H9 (cell line): Measurements from ENCODE around the gene CRBN. TPM values are rescaled to one million over a fixed set of nuclear protein-coding genes. Genes with fewer than 3 reads are reported as not detected.

Experiments
- DNase-seq: peaks from one replicate; pipeline ENCODE4 v3.0.0-alpha.2; 2017
- H2AFZ ChIP-seq: one replicate; pipeline ENCODE4 v1.6.1; 2013; ENCODE audit warnings: mild to moderate bottlenecking, low read length, control low read depth, moderate library complexity
- H2AK5ac ChIP-seq: 2 replicates; pipeline ENCODE4 v1.6.1; 2013; ENCODE audit warnings: low read length, control low read depth, mixed read lengths; ENCODE audit not compliant: insufficient read length
- H2BK120ac ChIP-seq: one replicate; pipeline ENCODE4 v1.6.1; 2013; ENCODE audit warnings: low read depth, mild to moderate bottlenecking, low read length, control low read depth, inconsistent platforms; ENCODE audit not compliant: poor library complexity, severe bottlenecking
- H2BK12ac ChIP-seq: 2 replicates; pipeline ENCODE4 v1.6.1; 2013; ENCODE audit warnings: low read length, control low read depth, mixed read lengths, low read depth; ENCODE audit not compliant: insufficient read length
- H2BK15ac ChIP-seq: 2 replicates; pipeline ENCODE4 v1.6.1; 2013; ENCODE audit warnings: low read depth, low read length, control low read depth
- H2BK20ac ChIP-seq: one replicate; pipeline ENCODE4 v1.6.1; 2013; ENCODE audit warnings: low read depth, mild to moderate bottlenecking, low read length, control low read depth, inconsistent platforms; ENCODE audit not compliant: poor library complexity, severe bottlenecking
- H2BK5ac ChIP-seq: 2 replicates; pipeline ENCODE4 v1.6.1; 2013; ENCODE audit warnings: low read length, control low read depth, mixed read lengths; ENCODE audit not compliant: insufficient read length
- H3K14ac ChIP-seq: 2 replicates; pipeline ENCODE4 v1.6.1; 2013; ENCODE audit warnings: low read length, control low read depth; ENCODE audit not compliant: insufficient read depth
- H3K18ac ChIP-seq: 2 replicates; pipeline ENCODE4 v1.6.1; 2013; ENCODE audit warnings: low read depth, mild to moderate bottlenecking, mixed read lengths, low read length, control low read depth; ENCODE audit not compliant: insufficient read length
- H3K23ac ChIP-seq: 2 replicates; pipeline ENCODE4 v1.6.1; 2013; ENCODE audit warnings: low read length, control low read depth, mixed read lengths, low read depth; ENCODE audit not compliant: insufficient read length
- H3K23me2 ChIP-seq: 2 replicates; pipeline ENCODE4 v1.6.1; 2013; ENCODE audit warnings: low read depth, mild to moderate bottlenecking, mixed read lengths, low read length, control low read depth; ENCODE audit not compliant: insufficient read length, poor library complexity, severe bottlenecking
- H3K27ac ChIP-seq: 2 replicates; pipeline ENCODE4 v1.5.1; 2013; ENCODE audit warnings: low read length, control low read depth, mixed read lengths, low read depth; ENCODE audit not compliant: insufficient read length
- H3K27me3 ChIP-seq: 2 replicates; pipeline ENCODE4 v1.6.1; 2013; ENCODE audit warnings: low read length, control low read depth, inconsistent platforms; ENCODE audit not compliant: insufficient read depth
- H3K4ac ChIP-seq: 2 replicates; pipeline ENCODE4 v1.6.1; 2013; ENCODE audit warnings: low read depth, mild to moderate bottlenecking, control low read depth, inconsistent platforms, low read length, moderate library complexity
- H3K4me1 ChIP-seq: 2 replicates; pipeline ENCODE4 v1.6.1; 2013; ENCODE audit warnings: low read length, control low read depth, inconsistent platforms; ENCODE audit not compliant: insufficient read depth
- H3K4me2 ChIP-seq: 2 replicates; pipeline ENCODE4 v1.6.1; 2013; ENCODE audit warnings: low read length, control low read depth, mixed read lengths; ENCODE audit not compliant: insufficient read length, insufficient read depth
- H3K56ac ChIP-seq: 2 replicates; pipeline ENCODE4 v1.6.1; 2013; ENCODE audit warnings: low read depth, mild to moderate bottlenecking, mixed read lengths, low read length, control low read depth; ENCODE audit not compliant: insufficient read length
- H3K79me1 ChIP-seq: 2 replicates; pipeline ENCODE4 v1.6.1; 2013; ENCODE audit warnings: low read depth, mild to moderate bottlenecking, moderate library complexity, low read length, control low read depth, inconsistent platforms; ENCODE audit not compliant: insufficient read depth, poor library complexity, severe bottlenecking
- H3K79me2 ChIP-seq: 2 replicates; pipeline ENCODE4 v1.6.1; 2013; ENCODE audit warnings: low read length, control low read depth, inconsistent platforms; ENCODE audit not compliant: insufficient read depth
- H3K9ac ChIP-seq: 2 replicates; pipeline ENCODE4 v1.6.1; 2013; ENCODE audit warnings: low read length, control low read depth, mixed read lengths; ENCODE audit not compliant: insufficient read length; ENCODE audit errors: extremely low read depth
- H3K9me3 ChIP-seq: one replicate; pipeline ENCODE4 v1.6.1; 2013; ENCODE audit warnings: low read depth, low read length, inconsistent platforms; ENCODE audit not compliant: control insufficient read depth
- H3T11ph ChIP-seq: one replicate; pipeline ENCODE4 v1.6.1; 2013; ENCODE audit warnings: mild to moderate bottlenecking, low read length, control low read depth, inconsistent platforms
- H4K20me1 ChIP-seq: one replicate; pipeline ENCODE4 v1.6.1; 2013; ENCODE audit not compliant: control insufficient read depth, insufficient read length, insufficient read depth
- H4K5ac ChIP-seq: 2 replicates; pipeline ENCODE4 v1.6.1; 2013; ENCODE audit warnings: low read depth, mild to moderate bottlenecking, mixed read lengths, low read length, control low read depth; ENCODE audit not compliant: insufficient read length
- H4K8ac ChIP-seq: replicated peaks from 2 replicates; pipeline ENCODE4 v1.6.1; 2013; ENCODE audit warnings: low read length, control low read depth, mixed read lengths, low read depth; ENCODE audit not compliant: insufficient read length
- H4K91ac ChIP-seq: 2 replicates; pipeline ENCODE4 v1.6.1; 2013; ENCODE audit warnings: low read depth, mild to moderate bottlenecking, moderate library complexity, mixed read lengths, low read length, control low read depth; ENCODE audit not compliant: insufficient read length
- H3K27ac Mint-ChIP-seq, 3 experiments: 2 replicates in 2 of 3; 3 replicates in 1 of 3; pipeline ENCODE4 v1.8.0; 2020 to 2021; ENCODE audit warnings: mixed read lengths in 3 of 3, mild to moderate bottlenecking in 1 of 3, moderate library complexity in 1 of 3
- H3K27me3 Mint-ChIP-seq: 2 replicates; pipeline ENCODE4 v1.8.0; 2021; ENCODE audit warnings: low read depth, mild to moderate bottlenecking, moderate library complexity, mixed read lengths
- H3K36me3 Mint-ChIP-seq, 3 experiments: 2 replicates in 2 of 3; 3 replicates in 1 of 3; pipeline ENCODE4 v1.8.0; 2020 to 2021; ENCODE audit warnings: low read depth in 3 of 3, mixed read lengths in 3 of 3; ENCODE audit not compliant: insufficient read depth in 1 of 3
- H3K4me1 Mint-ChIP-seq, 2 experiments: 2 replicates each; pipeline ENCODE4 v1.8.0; 2020; ENCODE audit warnings: mixed read lengths in 2 of 2
- H3K4me3 Mint-ChIP-seq, 2 experiments: 2 replicates in 1 of 2; 3 replicates in 1 of 2; pipeline ENCODE4 v1.8.0; 2020 to 2021; ENCODE audit warnings: mild to moderate bottlenecking in 2 of 2, mixed read lengths in 2 of 2, moderate library complexity in 1 of 2
- H3K9me3 Mint-ChIP-seq, 2 experiments: 2 replicates in 1 of 2; 3 replicates in 1 of 2; pipeline ENCODE4 v1.8.0; 2020; ENCODE audit warnings: mild to moderate bottlenecking in 2 of 2, mixed read lengths in 2 of 2, moderate library complexity in 1 of 2
- total RNA-seq: library from RNA; stranded (reverse); gene quantifications from 2 replicates; pipeline ENCODE4 v1.2.1, GENCODE V29; 2021
- TF ChIP-seq, protein P1 (sequence below): fragments of 200-600 bp; sonication (generic); conservative IDR thresholded peaks from 3 replicates; pipeline ENCODE4 v1.8.0; 2021; ENCODE audit warnings: antibody characterized with exemption, mild to moderate bottlenecking

Gene CRBN
- total RNA-seq, 1 experiment from 2014 or later: 40.2 TPM

DNA sequence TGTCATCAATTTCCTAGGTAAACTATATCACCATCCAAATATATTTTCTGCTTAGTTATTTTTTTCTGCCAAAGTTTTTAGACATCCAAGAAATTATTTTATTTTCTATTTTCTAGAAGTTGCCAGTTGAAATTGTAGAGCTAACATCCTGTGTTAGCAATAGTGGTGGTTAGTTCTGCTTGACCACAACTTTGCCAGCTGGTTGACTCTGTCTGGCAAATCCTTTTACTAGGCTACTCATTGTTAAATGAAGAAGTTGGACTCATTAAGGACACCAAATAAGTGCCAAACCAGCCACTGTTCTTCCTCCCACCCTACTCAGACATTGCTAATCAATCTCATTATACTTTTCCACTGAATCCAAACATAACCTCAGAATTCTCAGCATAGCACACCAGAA, 15.4 kb upstream of the CRBN start:
- H4K20me1 ChIP-seq: no peaks in the 10 kb centered on the region
- no peaks in the 10 kb centered on the region for H3K27me3 ChIP-seq
- H3K79me1 ChIP-seq: no peaks in the 10 kb centered on the region
- no peak overlapping the region for H3K27ac ChIP-seq
- Mint-ChIP-seq H3K27me3 (peaks cover 23% of the 10 kb centered on the region), H3K4me1 (peaks cover 5% of the 10 kb centered on the region in 2 experiments; a peak in 3 of 4 replicates), H3K27ac (no peak overlapping the region), H3K36me3 (no peaks in the 10 kb centered on the region), H3K9me3 (no peaks in the 10 kb centered on the region), H3K4me3 (no peak overlapping the region)
- H2BK12ac ChIP-seq: no peak overlapping the region
- no peak for DNase-seq
- H2AK5ac ChIP-seq: no peak overlapping the region
- no peak overlapping the region for H3K56ac ChIP-seq
- H2AFZ ChIP-seq: no peak overlapping the region
- H4K8ac ChIP-seq: no peak overlapping the region
- H2BK5ac ChIP-seq: no peak overlapping the region
- H3K23ac ChIP-seq: no peak overlapping the region
- H4K5ac ChIP-seq: no peak overlapping the region
- H3K4me1 ChIP-seq: no peaks in the 10 kb centered on the region
- H3K18ac ChIP-seq: no peak overlapping the region
- H3K79me2 ChIP-seq: no peaks in the 10 kb centered on the region
- H3K4ac ChIP-seq: no peak overlapping the region
- H3K23me2 ChIP-seq: no peaks in the 10 kb centered on the region
- TF ChIP-seq, protein P1, sequence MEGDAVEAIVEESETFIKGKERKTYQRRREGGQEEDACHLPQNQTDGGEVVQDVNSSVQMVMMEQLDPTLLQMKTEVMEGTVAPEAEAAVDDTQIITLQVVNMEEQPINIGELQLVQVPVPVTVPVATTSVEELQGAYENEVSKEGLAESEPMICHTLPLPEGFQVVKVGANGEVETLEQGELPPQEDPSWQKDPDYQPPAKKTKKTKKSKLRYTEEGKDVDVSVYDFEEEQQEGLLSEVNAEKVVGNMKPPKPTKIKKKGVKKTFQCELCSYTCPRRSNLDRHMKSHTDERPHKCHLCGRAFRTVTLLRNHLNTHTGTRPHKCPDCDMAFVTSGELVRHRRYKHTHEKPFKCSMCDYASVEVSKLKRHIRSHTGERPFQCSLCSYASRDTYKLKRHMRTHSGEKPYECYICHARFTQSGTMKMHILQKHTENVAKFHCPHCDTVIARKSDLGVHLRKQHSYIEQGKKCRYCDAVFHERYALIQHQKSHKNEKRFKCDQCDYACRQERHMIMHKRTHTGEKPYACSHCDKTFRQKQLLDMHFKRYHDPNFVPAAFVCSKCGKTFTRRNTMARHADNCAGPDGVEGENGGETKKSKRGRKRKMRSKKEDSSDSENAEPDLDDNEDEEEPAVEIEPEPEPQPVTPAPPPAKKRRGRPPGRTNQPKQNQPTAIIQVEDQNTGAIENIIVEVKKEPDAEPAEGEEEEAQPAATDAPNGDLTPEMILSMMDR: no peak
- no peaks in the 10 kb centered on the region for H3K9me3 ChIP-seq
- H3K14ac ChIP-seq: no peak overlapping the region
- no peak overlapping the region for H3T11ph ChIP-seq
- no peak overlapping the region for H3K9ac ChIP-seq
- H4K91ac ChIP-seq: no peak overlapping the region
- H2BK120ac ChIP-seq: no peak overlapping the region
- H2BK20ac ChIP-seq: no peak overlapping the region
- H2BK15ac ChIP-seq: no peak overlapping the region
- no peak overlapping the region for H3K4me2 ChIP-seq
